GM10266 (cell line): ENCODE results near the gene ACSL3.

Source experiments
- DNase-seq: peaks from one replicate; pipeline ENCODE4 v3.0.0; 2012; ENCODE audit errors: extremely low spot score
- TF ChIP-seq, protein P1 (sequence below): IDR thresholded peaks from 2 replicates; pipeline ENCODE4 v1.5.1; 2012; ENCODE audit warnings: mild to moderate bottlenecking, low read depth; ENCODE audit not compliant: control insufficient read depth, insufficient read depth; ENCODE audit errors: missing control alignments

The ACSL3 gene

DNA sequence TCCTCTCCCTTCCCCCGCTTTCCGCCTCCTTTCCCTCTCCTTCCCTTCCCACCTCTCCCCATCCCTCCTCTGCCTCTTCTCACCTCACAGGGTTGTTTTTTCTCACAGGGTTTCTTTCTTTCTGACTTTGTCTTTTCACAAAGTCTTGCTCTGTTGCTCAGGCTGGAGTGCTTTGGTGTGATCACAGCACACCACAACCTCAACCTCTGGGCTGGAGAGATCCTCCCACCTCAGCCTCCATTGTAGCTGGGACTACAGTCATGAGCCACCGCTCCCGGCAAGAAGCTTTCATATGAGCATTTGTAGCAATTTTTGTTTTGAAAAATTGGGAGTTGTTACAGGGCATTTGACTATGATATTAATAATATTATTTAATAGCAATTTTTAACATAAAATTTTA is 32.9 kb downstream of the ACSL3 start:
- DNase-seq = no peak
- TF ChIP-seq, protein P1, sequence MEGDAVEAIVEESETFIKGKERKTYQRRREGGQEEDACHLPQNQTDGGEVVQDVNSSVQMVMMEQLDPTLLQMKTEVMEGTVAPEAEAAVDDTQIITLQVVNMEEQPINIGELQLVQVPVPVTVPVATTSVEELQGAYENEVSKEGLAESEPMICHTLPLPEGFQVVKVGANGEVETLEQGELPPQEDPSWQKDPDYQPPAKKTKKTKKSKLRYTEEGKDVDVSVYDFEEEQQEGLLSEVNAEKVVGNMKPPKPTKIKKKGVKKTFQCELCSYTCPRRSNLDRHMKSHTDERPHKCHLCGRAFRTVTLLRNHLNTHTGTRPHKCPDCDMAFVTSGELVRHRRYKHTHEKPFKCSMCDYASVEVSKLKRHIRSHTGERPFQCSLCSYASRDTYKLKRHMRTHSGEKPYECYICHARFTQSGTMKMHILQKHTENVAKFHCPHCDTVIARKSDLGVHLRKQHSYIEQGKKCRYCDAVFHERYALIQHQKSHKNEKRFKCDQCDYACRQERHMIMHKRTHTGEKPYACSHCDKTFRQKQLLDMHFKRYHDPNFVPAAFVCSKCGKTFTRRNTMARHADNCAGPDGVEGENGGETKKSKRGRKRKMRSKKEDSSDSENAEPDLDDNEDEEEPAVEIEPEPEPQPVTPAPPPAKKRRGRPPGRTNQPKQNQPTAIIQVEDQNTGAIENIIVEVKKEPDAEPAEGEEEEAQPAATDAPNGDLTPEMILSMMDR = no peak

DNA sequence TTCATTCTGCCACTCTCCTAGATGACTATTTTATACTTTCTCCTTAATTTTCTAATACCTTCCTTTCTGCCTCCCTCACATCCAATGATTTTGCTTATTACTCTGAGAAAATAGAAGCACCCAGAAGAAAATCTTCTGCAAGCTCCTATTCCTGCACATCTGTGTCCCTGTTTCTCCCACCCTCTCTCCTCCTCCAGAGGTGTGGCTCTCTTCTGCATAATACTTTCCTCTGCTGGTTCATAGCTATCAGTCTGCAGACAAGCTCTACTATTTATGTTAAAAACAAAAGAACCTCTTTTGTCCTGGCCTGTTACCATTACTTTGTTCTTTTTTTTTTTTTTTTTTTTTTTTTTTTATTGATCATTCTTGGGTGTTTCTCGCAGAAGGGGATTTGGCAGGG is 34.3 kb downstream of the ACSL3 start:
- TF ChIP-seq, protein P1 = no peak

DNA sequence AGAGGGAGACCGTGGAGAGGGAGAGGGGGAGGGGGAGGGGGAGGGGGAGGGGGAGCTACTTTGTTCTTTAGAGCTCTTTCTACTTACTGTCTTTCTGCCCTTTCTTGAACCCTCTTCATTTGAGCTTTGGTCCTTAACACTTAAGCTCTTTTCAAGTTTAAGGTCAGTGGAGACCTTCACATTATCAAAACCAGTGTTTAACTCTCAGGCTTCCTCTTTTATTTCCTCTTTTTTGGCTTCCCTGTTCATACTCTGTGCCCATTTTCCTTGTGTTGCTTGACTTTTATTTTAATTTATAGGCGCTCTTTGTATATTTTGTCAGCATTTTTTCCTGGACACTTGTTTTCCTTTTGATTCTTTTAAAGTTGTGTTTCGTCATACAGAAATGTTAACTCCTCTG is 37.1 kb downstream of the ACSL3 start:
- TF ChIP-seq, protein P1 = no peak
- DNase-seq = no peak

More for the DNA sequence above, 34.3 kb downstream of the ACSL3 start:
- DNase-seq = no peak

DNA sequence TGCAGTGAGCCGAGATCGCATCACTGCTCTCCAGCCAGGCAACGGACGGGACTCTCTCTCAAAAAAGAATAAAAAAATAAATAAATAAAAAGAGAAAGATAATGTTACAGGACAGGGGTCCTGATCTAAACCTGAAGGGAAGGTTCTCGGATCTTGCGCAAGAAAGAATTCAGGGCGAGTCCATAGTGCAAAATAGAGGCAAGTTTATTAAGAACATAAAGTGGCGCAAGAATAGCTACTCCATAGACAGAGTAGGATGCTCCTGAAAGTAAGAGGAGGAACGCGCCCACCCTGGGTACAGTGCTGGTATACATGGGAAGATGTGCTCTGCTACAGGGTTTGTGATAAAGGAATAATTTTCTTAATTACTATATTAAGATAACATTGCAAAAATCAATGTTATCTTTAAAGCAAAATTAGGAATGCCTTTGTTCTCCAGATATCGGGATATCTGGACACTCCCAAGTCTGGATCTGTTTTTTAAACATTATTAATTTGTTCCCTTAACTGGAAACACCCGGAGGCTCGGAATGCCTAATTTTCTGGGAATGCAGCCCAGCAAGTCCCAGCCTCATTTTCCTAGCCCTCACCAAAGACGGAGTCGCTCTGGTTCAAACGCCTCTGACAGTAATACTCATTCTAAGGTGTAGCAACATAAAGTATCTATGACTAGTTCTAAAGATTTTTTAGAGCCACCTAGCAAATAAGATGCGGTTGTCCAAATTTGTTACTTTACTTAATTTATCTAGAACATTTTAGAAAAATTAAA is 38.8 kb downstream of the ACSL3 start:
- TF ChIP-seq, protein P1 = no peak
- no peak for DNase-seq

DNA sequence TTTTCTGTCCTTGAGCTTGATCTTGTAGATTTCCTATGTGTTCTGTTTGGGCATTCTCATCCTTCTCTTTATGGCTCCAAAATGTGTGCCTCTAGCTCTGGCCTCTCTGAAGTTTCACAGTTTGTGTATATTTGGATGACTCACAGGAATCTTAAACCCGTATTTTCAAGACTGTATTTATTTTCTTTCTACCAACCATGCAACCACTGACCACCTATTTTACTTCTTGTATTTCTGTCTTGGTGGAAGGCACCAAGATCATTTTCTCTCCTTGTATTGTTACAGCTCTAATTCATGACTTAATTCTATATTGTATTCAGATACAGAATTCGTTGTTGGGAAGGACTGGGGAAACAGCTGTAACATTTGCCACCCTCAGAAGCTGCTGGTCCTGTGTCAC is 39.5 kb downstream of the ACSL3 start:
- TF ChIP-seq, protein P1 = no peak
- no peak for DNase-seq

DNA sequence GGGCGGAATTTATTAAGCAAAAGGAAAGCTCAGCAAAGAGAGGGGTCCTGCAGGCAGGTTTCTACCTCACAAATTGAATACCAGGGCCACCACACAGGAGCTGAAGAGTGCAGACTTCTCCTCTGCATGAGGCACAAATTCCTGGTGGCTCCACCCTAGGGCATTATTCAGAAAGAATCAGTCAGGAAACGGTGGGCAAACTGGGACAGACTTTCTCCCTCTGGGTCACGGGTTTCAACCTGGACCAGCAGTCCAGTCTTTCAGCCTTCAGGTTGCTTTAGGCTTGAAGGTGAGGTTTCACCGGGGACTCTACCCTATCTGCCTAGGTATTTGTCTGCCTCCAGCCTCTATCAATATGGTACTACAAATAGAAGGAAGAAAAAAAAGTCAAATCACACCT is 41.8 kb downstream of the ACSL3 start:
- DNase-seq = no peak
- TF ChIP-seq, protein P1 = no peak
